KOPT-K1 (cell line): ENCODE measurements around the gene BCL6.

Experiments used
- H3K27ac ChIP-seq: fragments of 200-600 bp; sonication (generic); 2 replicates; pipeline ENCODE4 v1.5.1; 2016; ENCODE audit warnings: antibody characterized with exemption, mild to moderate bottlenecking, low read depth, low read length; ENCODE audit not compliant: poor library complexity, severe bottlenecking
- H3K36me3 ChIP-seq: fragments of 200-600 bp; sonication (generic); 2 replicates; pipeline ENCODE4 v1.5.1; 2017; ENCODE audit warnings: antibody characterized with exemption, mild to moderate bottlenecking, low read length, moderate library complexity; ENCODE audit not compliant: insufficient read depth
- H3K9me3 ChIP-seq: fragments of 200-600 bp; sonication (generic); 2 replicates; pipeline ENCODE4 v1.5.1; 2017; ENCODE audit warnings: antibody characterized with exemption, low read length, mild to moderate bottlenecking; ENCODE audit not compliant: insufficient read depth, poor library complexity, severe bottlenecking

Gene BCL6

DNA sequence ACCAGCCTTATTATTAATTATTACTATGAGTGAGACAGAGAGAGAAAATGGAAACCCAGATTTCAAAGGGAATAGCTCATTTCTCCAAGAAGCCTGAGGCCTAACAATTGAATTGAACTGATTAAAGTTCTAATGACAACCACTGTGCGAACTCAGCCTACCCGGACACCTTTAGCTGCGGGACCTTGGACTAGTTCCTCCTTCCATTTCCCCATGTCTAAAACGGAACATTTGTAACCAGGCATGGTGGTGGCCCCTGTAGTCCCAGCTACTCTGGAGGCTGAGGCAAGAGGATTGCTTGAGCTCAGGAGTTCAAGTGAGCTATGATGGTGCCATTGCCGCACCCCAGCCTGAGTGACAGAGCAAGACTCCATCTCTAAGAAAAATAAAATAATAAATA, 26.5 kb downstream of the BCL6 start:
- H3K36me3 ChIP-seq: no peaks in the 10 kb centered on the region
- H3K27ac ChIP-seq: no peak overlapping the region
- no peaks in the 10 kb centered on the region for H3K9me3 ChIP-seq

DNA sequence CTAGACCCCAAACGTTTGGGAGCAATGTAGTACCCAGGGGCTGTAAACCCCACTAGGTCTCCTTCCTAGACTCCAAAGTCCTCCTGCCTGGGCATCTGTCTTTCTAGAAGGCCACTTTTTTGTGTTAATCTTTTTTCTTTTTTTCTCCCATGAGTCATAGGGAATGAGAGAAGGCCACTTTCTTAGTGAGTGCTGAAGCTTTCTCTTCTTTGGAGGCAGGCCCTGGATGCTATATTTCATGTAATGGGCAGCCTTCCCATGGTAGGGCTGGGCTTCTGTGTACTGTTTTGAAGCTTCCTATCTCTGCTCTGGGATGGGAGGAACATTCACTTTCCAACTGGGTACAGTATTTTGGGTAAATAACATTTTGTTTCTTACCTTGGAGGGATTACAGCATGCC, 27.7 kb downstream of the BCL6 start:
- Histone ChIP-seq H3K36me3 (no peaks in the 10 kb centered on the region), H3K9me3 (no peaks in the 10 kb centered on the region), H3K27ac (no peak overlapping the region)

DNA sequence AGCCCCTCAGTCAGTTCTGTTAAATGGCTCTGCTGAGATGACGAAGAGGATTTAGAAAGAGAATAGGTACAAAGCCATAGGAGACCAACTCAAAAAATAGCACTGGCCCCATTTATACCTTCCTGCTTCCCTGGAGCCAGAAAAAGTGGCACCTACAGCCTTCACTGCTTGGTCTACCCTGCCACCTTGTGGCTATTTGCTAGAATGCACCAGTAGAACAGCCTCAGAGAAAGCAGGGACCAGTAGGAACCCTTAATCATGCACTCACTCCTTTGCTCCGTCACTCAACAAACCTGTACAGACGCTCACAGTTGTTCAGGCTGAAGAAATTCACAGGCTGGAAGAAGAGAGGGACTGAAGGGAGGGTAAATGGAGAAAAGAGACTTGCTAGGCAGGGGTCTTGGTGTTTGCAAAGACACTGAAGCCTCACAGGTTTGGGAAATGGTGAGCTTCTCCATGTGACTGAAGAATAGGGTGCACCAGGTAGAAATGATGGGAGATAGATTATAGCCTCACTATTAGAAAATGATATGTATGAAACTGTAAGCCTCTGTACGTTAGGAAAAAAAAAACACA, 30.8 kb downstream of the BCL6 start:
- Histone ChIP-seq H3K36me3 (no peaks in the 10 kb centered on the region), H3K9me3 (no peaks in the 10 kb centered on the region), H3K27ac (no peak overlapping the region)

DNA sequence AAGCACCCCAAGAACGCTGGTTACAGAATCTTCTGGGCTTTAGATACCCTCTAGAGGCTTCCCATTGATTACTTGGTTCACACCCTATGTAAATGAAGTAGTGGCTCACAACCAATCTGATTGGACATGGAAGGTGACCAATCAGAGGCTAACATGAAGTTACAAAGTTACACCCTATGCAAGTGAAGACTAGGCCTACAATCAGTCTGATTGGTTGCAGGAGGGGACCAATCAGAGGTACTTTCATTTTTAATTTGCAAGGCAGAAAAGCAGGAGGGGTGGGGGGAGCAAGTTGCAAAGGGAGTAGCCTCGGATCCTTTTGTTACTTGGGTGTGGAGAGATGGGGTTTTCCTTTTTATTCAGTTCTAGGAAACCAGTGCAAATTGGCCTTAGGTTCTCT, 31.8 kb downstream of the BCL6 start:
- H3K9me3 ChIP-seq: no peaks in the 10 kb centered on the region
- no peaks in the 10 kb centered on the region for H3K36me3 ChIP-seq
- no peak overlapping the region for H3K27ac ChIP-seq

DNA sequence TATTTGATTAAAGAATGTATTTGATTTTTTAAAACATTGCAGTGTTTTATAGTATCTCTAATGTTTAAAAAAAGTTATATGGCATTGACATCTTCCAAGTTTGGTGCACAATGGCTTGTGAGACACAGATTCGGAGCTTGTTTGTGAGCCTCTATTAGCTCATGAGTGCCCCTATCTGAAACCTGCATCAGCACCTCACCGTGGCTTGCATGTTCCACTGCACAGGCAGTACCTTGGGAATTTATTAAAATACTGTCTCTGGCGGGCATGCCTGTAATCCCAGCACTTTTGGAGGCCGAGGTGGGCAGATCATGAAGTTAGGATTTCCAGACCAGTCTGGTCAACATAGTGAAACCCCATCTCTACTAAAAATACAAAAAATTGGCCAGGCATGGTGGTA, 36.1 kb downstream of the BCL6 start:
- no peak overlapping the region for H3K27ac ChIP-seq
- H3K9me3 ChIP-seq: no peaks in the 10 kb centered on the region
- H3K36me3 ChIP-seq: no peaks in the 10 kb centered on the region

DNA sequence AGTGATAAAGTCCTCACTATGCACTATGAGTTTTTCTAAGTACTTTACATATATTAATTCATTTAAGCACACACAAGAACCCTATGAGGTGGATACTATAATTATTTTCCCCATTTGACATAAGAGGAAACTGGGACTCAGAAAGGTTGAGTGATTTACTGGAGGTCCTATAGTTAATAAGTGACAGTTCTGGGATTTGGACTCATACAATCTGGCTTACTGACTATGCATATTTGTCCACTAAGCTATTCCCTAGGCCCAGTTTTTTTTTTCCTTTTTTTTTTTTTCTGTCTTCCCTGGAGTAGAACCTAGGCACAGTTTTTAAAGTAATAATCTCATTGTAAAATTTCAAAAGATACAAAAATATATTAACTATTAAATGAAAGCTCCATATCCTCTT, 36.6 kb downstream of the BCL6 start:
- no peaks in the 10 kb centered on the region for H3K36me3 ChIP-seq
- no peak overlapping the region for H3K27ac ChIP-seq
- no peaks in the 10 kb centered on the region for H3K9me3 ChIP-seq

DNA sequence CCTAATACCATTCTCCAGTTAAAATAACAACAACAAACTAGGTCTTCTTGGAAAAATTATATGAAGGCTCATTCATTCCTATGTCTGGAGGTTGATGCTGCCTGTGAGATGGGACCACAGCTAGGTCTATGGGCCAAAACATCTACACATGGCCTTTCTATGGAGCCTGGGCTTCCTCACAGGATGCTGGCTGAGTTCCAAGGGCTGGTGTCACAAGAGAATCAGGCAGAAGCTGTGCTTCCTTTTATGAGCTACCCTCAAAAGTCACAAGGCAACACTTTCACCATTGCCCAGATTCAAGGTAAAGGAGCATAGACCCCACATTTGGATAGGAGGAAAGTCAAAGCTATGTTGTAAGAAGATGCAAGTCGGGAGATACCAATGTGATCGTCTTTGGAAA, 38.3 kb downstream of the BCL6 start:
- H3K9me3 ChIP-seq: no peaks in the 10 kb centered on the region
- H3K36me3 ChIP-seq: no peaks in the 10 kb centered on the region
- H3K27ac ChIP-seq: no peak overlapping the region

DNA sequence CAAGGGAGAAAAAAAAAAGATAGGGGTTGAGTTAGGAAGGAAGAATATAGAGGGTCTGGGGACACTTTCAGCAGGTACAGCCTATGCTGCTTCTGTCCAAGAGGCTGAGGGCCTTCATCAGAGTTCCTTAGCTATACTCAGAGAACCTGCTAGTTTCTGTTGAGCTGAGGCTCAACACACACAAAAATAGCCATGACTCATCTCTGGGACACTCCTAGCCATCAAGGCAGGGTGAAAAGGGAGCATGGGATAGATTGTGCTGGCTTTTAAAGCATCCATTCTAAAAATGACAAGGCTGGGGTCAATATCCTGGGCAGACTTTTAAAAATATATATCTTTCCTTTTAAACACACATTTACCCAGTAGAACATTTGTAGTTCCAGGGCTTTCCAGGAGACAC, 40.1 kb downstream of the BCL6 start:
- H3K27ac ChIP-seq: no peak overlapping the region
- no peaks in the 10 kb centered on the region for H3K9me3 ChIP-seq
- no peaks in the 10 kb centered on the region for H3K36me3 ChIP-seq

DNA sequence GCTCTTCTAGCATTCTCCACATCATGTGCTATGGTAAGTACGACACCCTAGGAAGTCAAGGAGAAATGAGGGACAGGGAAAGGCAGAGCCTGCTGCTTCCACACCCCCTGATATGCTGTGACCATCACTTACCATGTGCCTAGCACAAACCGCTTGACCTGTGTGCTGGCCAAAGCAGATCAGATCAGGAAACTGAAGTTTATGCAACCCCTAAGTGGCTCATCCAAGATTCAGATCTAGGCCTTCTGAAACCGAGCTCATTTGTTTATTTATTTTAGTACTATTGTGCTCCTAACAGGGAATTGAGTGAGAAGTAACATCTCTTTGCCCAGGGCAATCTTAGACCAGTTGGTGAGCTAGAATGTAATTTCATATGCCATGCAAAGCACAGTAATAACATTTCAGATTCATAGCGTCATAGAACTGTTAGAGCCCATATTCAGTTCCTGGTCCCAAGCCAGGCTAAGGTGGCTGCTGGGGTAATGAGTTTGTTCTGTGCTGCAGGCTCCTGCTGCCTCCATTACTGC, 42.7 kb downstream of the BCL6 start, which contains the start of gene RTP2:
RTP2 (minus strand) TSS at position 51 of the 527 bp plus-strand sequence. CDS start 429 bp downstream, outside the sequence.
- Histone ChIP-seq H3K27ac (no peak within 1 kb of the TSS), H3K36me3 (no peaks in the 10 kb centered on the region), H3K9me3 (no peaks in the 10 kb centered on the region)

DNA sequence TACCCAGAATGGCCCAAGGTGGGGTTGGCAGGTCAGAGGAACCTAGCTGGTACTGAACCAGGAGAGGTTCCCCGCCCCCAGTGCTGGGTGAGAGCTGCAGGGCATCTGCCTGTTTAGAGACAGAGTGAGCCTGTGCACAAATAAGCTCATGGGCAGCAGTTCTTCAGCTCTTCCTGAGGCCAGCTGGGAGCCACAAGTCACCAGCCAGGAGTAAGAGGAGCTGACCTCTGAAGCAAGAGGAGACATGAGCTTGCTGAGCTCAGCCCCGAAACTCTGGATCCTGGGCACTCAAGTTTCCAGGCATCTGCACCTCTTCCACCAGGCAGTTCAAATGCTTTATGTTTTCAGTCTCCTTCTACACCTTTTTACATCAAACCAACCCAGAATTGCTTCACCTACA, 45.0 kb downstream of the BCL6 start:
- Histone ChIP-seq H3K36me3 (no peaks in the 10 kb centered on the region), H3K27ac (no peak overlapping the region)

DNA sequence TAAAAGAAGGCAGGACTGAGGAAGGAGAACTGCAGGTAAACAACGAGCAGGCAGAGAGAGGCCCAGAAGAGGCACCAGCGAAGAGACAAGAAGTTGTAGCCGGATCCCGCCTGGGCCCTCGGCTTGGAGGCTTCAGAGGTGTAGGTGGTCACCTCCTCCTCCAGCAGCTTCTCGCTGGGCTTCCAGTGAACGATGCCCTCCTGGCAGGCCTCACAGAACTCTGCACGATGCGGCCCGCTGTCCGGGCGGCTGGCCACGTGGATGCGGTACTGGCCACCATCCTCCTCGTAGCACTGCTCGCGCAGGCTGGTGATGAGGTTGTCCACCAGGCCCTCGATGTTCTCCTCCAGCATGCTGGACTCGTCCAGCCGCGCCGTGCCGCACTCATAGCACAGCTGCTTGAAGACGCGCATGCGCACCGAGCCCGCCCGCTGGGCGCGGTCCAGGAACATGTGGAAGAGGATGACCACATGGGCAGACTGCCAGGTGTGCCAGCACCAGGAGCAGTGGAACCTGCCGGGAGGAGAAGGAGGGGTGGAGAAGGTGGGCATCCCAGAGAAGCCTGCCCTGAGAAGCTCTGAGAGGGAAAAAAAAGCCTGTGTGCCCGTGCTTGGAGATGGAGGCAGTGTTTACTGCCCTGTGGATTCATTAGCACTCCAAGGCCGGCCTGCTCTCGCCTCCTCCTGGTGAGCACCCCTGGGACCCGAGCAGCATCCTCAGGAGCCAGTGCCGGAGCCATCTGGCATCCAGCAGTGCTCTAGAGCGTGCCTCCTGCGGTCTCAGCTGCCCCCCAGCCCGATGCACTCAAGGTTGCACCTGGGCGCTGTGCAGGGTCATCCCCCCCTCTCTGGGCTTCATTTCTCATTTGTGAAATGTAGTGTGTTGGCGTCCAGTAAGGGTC, 46.5 kb downstream of the BCL6 start:
- no peak overlapping the region for H3K27ac ChIP-seq
- H3K9me3 ChIP-seq: no peaks in the 10 kb centered on the region
- H3K36me3 ChIP-seq: no peaks in the 10 kb centered on the region

More for the DNA sequence above, 45.0 kb downstream of the BCL6 start:
- H3K9me3 ChIP-seq: no peaks in the 10 kb centered on the region

DNA sequence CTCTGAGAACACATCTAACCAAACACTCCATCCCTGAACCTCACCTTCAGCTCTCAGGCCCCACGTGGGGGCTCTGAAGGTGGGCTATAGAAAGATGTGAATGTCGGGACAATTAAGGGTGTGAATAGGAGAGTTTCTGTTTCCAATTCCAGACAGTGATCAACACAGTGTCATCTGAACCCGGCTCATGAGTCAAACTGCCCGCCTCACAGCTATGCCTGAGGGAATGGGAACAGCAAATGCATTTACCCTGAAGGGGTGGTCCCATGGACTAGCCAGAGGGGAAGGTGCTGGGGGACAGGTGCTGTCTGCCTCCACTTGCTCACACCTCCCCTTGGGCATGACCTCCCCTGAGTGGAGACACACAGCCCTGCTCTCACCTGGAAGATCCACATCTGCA, 49.2 kb downstream of the BCL6 start:
- Histone ChIP-seq H3K36me3 (no peaks in the 10 kb centered on the region), H3K9me3 (no peaks in the 10 kb centered on the region), H3K27ac (no peak overlapping the region)

DNA sequence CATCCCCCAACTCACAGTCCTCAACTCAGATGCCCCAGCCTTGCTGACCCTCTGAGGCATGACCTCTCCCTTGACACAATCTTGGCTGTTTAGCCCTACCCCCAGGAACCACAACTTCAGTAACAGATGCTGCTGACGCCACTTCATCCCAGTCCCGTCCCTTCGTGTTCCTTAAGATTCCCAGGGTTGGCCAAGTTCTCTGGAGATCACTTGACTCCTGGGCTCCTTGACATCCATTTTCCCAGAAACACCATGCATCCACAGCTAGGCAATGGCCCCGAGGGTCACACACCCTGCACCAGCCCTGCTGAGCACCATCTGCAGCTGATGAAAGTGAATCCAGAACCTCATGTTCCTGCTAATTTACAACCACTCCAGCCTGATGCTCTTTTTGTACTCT, 49.8 kb downstream of the BCL6 start:
- Histone ChIP-seq H3K36me3 (no peaks in the 10 kb centered on the region), H3K27ac (no peak overlapping the region), H3K9me3 (no peaks in the 10 kb centered on the region)

DNA sequence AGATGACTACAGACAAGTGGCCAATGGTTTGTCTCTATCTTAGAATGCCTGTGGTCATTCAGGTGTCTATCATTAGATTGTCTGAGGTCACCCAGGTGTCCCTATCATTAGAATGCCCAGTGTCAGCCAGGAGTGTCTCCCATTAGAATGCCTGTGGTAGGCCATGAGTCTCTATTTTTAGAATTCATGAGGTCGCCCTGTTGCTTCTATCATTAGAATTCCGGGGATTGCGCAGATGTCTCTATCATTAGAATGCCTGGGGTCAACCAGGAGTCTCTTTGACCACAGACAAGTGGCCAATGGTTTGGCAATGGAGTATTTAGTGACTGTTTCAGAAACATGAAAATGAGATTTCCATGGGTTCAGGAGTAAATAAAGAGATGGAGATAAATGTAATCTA, 50.5 kb downstream of the BCL6 start:
- no peaks in the 10 kb centered on the region for H3K36me3 ChIP-seq
- no peak overlapping the region for H3K27ac ChIP-seq
- no peaks in the 10 kb centered on the region for H3K9me3 ChIP-seq

DNA sequence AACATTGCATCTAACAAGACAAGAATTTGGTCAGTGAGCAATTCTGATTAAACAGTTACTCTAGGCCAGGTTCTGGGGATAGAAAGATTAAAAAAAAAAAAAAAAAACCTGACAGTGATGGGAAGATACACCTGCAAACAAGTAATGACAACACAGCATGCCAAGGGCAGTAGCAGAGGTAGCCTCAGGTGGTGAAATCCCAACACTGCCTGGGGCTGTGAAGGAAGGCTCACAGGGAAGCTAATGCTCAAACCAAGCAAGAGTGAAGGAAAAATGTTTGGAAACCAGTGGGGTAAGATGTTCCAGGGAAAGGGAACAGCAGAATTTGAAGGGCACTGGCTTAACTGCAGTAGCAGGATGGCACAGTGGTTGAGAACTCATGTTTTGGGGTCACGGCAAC, 51.8 kb downstream of the BCL6 start:
- no peak overlapping the region for H3K27ac ChIP-seq
- H3K9me3 ChIP-seq: no peaks in the 10 kb centered on the region
- H3K36me3 ChIP-seq: no peaks in the 10 kb centered on the region

DNA sequence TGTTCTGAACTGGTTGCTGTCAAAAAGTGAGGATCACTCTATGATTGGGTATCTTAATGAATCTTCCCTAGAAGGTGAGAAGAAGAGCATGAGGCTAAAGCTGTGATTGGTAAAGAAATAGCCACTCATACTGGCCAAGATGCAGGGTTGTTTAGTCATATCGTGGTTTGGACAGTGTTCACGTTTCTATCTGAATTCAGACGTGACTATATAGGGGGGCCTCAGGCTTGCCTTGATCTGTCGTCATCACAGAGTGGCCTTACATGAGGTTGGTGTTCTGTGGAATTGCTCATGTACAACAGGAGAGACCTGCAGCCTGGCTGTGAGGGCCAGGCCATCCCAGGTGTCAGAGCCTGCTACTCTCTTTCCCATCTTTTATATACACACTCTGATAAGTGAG, 55.3 kb downstream of the BCL6 start:
- Histone ChIP-seq H3K27ac (no peak overlapping the region), H3K36me3 (no peaks in the 10 kb centered on the region), H3K9me3 (peaks cover 14% of the 10 kb centered on the region)
